ENCODE results near the gene FOXC2.

FOXC2 gene

GRCh38 chr16:86597126-86597879 is 30.7 kb downstream of the FOXC2 start:
- TF ChIP-seq CTCF (IDR thresholded peaks at IDR 0.05; ENCODE audit: borderline replicate concordance, insufficient read depth, low read depth, low read length), result no peak
- no peak overlapping the region for H3K4me3 ChIP-seq (ENCODE audit: low read depth, low read length)

- H3K4me3 ChIP-seq (ENCODE audit: low read depth, low read length), result no peak overlapping the region
- no peak for TF ChIP-seq CTCF (IDR thresholded peaks at IDR 0.05; ENCODE audit: borderline replicate concordance, insufficient read depth, low read depth, low read length)
Measured at GRCh38 chr16:86597880-86598606, 31.4 kb downstream of the FOXC2 start.

DNA sequence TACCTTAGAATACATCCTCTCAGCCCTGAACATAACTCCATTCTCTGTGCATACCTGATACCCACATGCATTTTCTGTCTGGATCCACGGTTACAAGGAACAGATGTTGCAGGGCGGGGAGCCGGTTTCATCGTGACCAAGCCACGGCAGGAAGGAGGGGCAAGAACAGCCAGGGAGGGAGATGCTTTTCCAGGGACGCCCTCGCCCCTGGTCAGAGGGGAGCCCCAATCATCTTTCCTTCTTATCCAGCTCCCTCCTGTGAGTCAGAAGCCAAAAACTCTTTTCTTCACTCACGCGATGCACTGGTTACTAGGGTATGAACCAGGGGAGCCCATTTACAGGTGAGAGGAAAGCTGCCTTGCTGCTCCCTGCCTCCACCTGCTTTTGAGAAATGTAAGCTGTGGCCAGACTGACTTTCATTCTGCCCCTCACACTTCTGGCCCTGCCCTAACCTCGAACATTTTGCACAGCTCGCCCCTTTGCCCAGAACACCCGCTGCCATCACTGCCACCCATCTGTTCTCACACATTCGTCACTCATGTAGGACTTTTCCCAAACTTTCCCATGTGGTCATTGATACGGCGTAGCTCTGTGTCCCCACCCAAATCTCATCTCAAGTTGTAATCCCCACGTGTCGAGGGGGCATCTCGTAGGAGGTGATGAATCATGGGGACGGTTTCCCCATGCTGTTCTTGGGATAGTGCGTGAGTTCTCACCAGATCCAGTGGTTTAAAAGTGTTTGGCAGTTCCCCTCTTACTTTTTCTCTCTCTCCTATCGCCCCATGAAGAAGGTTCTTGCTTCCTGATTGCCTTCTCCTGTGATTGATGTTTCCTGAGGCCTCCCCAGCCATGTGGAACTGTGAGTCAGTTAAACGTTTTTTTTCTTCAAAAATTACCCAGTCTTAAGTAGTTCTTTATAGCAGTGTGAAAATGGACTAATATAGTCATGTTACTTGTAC is 32.3 kb downstream of the FOXC2 start:
- no peak overlapping the region for H3K4me3 ChIP-seq (ENCODE audit: low read depth, low read length)
- TF ChIP-seq CTCF (IDR thresholded peaks at IDR 0.05; ENCODE audit: borderline replicate concordance, insufficient read depth, low read depth, low read length), result no peak

DNA sequence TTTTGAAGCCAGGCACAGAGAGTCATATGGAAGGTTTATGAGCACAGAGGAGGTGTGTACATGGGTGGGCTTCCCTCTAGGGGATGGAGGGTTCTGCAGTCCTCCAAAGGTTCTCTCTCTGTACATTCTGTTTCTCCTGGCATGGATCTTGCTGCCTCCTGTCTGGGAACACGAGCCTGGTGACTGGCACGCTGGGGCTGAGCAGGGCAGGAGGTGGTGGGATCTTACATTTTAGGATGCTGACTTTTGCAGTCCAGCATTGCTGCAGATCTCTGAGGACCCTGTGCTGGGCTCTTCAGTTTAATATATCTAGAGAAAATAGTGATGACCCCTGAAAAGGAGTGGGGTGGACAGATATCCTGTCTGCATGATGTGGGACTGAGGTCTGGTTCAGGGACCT is 34.7 kb downstream of the FOXC2 start:
- TF ChIP-seq CTCF (IDR thresholded peaks at IDR 0.05; ENCODE audit: borderline replicate concordance, insufficient read depth, low read depth, low read length), result no peak

DNA sequence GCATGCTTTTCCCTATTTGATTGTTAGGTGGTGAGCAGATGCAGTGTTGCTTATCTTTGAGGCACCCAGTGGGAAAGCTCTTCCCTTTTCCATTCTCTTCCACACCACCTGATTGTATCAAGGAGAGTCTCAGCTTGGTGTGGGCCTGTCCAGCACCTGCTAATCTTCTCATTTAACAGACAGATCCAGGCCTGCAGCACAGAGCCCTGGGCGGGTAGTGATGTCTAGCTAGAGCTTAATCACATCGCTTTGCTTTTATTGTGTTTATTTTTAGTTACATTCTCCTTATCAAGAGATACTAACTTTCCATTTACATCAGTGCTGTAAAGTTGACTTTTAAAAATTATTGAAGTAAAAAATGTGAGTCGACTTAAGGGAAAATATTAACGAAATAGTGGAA is 35.9 kb downstream of the FOXC2 start:
- H3K4me3 ChIP-seq (ENCODE audit: low read depth, low read length), result no peak overlapping the region
- TF ChIP-seq CTCF (IDR thresholded peaks at IDR 0.05; ENCODE audit: borderline replicate concordance, insufficient read depth, low read depth, low read length), result no peak

More for the DNA sequence above, 34.7 kb downstream of the FOXC2 start:
- no peak overlapping the region for H3K4me3 ChIP-seq (ENCODE audit: low read depth, low read length)

DNA sequence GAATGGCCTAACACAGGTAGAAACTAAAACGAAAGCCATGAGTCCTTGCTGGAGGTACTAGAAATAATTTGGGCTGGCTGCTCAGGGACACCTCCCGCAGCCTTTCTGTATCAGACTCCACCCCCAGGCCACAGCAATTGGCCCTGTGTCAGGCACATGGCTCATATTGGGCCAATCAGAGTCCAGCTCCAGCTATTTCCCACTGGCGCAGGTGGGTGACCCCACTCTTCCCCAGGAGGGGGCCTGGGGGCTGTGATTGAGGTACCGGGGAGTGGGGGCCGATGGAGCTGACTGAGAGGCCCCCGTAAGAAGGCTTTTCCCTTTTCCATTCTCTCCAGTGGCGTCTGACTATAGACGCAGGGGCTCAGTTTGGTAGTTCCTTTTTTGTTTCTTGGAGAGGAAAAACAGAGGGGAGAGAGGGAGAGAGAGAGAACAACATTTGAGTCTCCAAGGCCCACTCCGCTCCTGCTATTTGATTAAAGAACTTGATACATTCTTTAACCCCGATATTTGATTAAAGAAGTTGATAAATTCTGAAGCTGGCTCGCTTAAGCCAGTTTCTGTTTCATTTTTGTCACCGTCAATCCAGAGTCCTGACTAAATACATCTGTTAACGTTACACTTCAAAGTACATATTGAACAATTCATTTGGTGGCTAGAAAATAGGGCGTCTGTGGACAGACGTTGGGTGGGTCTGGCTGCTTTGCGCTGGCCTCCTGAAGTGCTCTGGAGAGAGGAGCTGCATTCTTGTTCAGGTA is 38.0 kb downstream of the FOXC2 start:
- no peak overlapping the region for H3K4me3 ChIP-seq (ENCODE audit: low read depth, low read length)

More for the DNA sequence above, 38.0 kb downstream of the FOXC2 start:
- TF ChIP-seq CTCF (IDR thresholded peaks at IDR 0.05; ENCODE audit: borderline replicate concordance, insufficient read depth, low read depth, low read length), result no peak
